AG09309 (cell line): Measurements from ENCODE around the gene FXN.
"Not testable (repeated sequence)": the region's sequence is repeated elsewhere in the genome, so short reads cannot be mapped to it uniquely, and the experiment has no call there.

Experiments used
- DNase-seq: peaks from one replicate; pipeline ENCODE4 v3.0.0-alpha.2; 2010; ENCODE audit warnings: low read depth
- H3K4me3 ChIP-seq: 2 replicates; pipeline ENCODE4 v1.5.1; 2011; ENCODE audit warnings: mild to moderate bottlenecking, low read depth, low read length, moderate library complexity; ENCODE audit not compliant: control insufficient read depth
- TF ChIP-seq, protein P1 (sequence below): IDR thresholded peaks from 2 replicates; pipeline ENCODE4 v1.5.1; 2011; ENCODE audit warnings: mild to moderate bottlenecking, low read depth, low read length, inconsistent platforms; ENCODE audit not compliant: insufficient read depth, control insufficient read depth; ENCODE audit errors: missing control alignments

Gene FXN

GRCh38 chr9:69107771-69108170, 72.2 kb downstream of the FXN start:
- no peak for DNase-seq
- TF ChIP-seq, protein P1, sequence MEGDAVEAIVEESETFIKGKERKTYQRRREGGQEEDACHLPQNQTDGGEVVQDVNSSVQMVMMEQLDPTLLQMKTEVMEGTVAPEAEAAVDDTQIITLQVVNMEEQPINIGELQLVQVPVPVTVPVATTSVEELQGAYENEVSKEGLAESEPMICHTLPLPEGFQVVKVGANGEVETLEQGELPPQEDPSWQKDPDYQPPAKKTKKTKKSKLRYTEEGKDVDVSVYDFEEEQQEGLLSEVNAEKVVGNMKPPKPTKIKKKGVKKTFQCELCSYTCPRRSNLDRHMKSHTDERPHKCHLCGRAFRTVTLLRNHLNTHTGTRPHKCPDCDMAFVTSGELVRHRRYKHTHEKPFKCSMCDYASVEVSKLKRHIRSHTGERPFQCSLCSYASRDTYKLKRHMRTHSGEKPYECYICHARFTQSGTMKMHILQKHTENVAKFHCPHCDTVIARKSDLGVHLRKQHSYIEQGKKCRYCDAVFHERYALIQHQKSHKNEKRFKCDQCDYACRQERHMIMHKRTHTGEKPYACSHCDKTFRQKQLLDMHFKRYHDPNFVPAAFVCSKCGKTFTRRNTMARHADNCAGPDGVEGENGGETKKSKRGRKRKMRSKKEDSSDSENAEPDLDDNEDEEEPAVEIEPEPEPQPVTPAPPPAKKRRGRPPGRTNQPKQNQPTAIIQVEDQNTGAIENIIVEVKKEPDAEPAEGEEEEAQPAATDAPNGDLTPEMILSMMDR: no peak
- no peak overlapping the region for H3K4me3 ChIP-seq

- H3K4me3 ChIP-seq, DNase-seq: not testable (repeated sequence)
Observed at GRCh38 chr9:69108706-69109105, 73.2 kb downstream of the FXN start.

DNA sequence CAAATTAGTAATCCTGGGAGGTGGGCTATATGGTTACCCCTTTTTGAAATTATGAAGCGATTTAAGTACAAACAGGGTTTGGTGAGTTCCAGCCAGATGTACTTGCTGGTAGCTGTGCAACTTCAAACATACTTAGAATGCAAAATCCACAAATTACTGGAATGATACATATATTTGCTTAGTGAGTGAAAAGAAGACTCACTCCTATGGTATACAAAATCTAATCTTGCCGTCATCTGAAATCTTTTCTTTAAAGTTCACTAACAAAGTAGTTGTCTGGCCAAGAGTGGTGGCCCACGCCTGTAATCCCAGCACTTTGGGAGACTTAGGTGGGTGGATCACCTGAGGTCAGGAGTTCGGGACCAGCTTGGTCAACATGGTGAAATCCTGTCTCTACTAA, 73.6 kb downstream of the FXN start:
- H3K4me3 ChIP-seq: no peak overlapping the region
- TF ChIP-seq, protein P1: no peak
- no peak for DNase-seq

DNA sequence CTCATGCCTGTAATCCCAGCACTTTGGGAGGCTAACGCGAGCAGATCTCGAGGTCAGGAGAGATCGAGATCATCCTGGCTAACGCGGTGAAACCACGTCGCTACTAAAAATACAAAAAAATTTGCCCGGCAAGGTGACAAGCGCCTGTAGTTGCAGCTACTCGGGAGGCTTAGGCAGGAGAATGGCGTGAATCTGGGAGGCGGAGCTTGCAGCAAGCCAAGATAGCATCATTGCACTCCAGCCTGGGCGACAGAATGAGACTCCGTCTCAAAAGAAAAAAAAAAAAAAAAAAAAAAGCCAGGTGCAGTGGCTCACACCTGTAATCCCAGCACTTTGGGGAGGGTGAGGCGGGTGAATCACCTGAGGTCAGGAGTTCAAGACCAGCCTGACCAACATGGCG, 77.1 kb downstream of the FXN start:
- H3K4me3 ChIP-seq, DNase-seq: not testable (repeated sequence)

DNA sequence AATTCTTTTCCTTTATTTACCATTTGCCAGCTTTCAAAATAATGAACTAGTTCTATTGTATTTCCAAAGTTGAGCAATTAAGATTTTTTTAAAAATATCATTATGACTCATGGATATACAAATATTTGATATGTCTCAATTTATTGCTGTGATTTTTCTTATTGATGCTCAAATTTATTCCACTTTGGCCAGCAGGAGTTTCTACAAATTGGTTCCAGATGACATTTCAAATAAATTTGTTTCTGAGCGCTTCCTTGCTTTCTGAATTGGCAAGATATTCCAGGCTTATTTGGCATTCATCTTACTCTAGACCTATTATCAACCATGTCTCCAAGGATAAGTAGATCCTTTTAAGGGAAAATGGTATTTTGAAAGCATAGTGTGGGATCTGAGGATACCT, 80.1 kb downstream of the FXN start:
- no peak overlapping the region for H3K4me3 ChIP-seq
- DNase-seq: peak; percentile 73
- TF ChIP-seq, protein P1: no peak

DNA sequence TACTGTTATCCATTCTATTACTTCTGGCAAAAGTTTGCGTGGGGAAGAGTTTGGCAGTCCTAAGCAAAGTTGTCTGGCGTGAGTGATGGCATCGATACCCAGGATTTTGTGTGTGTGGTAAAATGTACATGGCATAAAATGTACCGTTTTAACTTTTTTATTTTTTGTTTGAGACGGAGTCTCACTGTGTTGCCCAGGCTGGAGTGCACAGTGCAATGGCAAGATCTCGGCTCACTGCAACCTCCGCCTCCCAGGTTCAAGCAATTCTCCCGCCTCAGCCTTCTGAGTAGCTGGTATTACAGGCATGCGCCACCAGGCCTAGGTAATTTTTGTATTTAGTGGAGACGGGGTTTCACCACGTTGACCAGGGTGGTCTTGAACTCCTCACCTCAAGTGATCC, 83.1 kb downstream of the FXN start:
- TF ChIP-seq, protein P1: no peak
- no peak overlapping the region for H3K4me3 ChIP-seq
- DNase-seq: no peak

DNA sequence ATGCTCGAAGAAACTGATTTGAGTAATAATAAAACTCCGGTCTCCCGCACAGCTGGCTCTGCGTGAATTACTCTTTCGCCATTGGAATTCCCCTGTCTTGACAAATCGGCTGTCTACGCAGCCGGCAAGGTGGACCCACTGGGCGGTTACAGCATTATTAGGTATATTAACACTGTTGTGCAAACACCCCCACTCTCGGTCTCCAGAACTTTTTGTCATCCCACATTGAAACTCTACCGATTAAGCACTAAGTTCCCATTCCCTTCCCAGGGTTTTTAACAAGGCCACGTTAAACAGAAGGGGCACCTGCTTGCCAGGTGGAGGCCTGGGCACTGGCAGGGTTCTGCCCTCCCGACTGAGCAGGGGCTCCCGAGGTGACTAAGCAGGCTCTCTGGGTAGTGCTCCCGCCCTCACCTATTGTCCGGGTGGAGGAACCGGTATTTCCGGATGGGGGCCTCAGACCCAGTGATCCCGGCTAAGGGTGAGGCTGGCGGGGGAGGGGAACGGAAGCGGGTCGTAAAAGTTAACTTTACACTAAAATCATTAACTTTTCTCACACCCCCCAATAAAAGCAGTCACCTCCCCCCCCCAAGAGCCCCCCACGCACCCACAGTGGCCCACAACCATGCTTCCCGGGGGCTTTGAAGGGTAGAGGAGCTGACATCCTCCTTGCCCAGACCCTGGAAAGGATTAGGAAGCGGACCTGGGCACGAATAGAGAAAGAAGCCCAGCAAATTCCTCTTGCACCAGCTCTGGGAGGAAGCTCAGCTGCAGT, 85.0 kb downstream of the FXN start:
- TF ChIP-seq, protein P1: no peak

GRCh38 chr9:69121155-69122081, 85.9 kb downstream of the FXN start:
- DNase-seq: no peak
- H3K4me3 ChIP-seq: peak overlapping the region; percentile 62
- TF ChIP-seq, protein P1: no peak

More for the DNA sequence above, 85.0 kb downstream of the FXN start:
- no peak for DNase-seq
- peak overlapping the region; percentile 62 for H3K4me3 ChIP-seq
